ENCODE data around the gene CRYL1. TPM values are rescaled to one million over a fixed set of nuclear protein-coding genes. Genes with fewer than 3 reads are reported as not detected.

The CRYL1 gene
- total RNA-seq, 2 donors from 2014 or later, result 14.5 to 32.2 TPM

- DNase-seq (no peak), ATAC-seq (no peak)
- intact Hi-C loops (cut with DNase I), result no loop called here
- TF ChIP-seq CTCF (IDR thresholded peaks at IDR 0.05) (no peak), POLR2A (IDR thresholded peaks at IDR 0.05) (no peak)
- 93 to 98% methylated on average over 8 of the region's 8 CpGs for WGBS, 2 donors
- Histone ChIP-seq H3K4me1 (no peaks in the 10 kb centered on the region), H3K36me3 (replicated peaks in 1 of 2; ENCODE audit: insufficient read depth in 1 of 2, low read depth in 2 of 2) (no peaks in the 10 kb centered on the region), H3K27me3 (no peaks in the 10 kb centered on the region), H3K4me3 (no peak overlapping the region), H3K9me3 (no peaks in the 10 kb centered on the region), H3K27ac (no peak overlapping the region)
These were observed 55.5 kb downstream of the CRYL1 start for GRCh38 chr13:20470136-20470535.

GRCh38 chr13:20466371-20466770, 59.3 kb downstream of the CRYL1 start:
- TF ChIP-seq POLR2A (IDR thresholded peaks at IDR 0.05) (no peak), CTCF (IDR thresholded peaks at IDR 0.05) (no peak)
- Histone ChIP-seq H3K36me3 (replicated peaks in 1 of 2; ENCODE audit: insufficient read depth in 1 of 2, low read depth in 2 of 2) (no peaks in the 10 kb centered on the region), H3K4me1 (peaks cover 8% of the 10 kb centered on the region), H3K4me3 (no peak overlapping the region), H3K9me3 (no peaks in the 10 kb centered on the region), H3K27ac (no peak overlapping the region), H3K27me3 (no peaks in the 10 kb centered on the region)
- DNase-seq (no peak), ATAC-seq (no peak)
- WGBS, 2 donors, result 90 to 92% methylated on average over 2 of the region's 2 CpGs
- intact Hi-C loops (cut with DNase I), result no loop called here

- 60 to 62% methylated on average over 6 of the region's 6 CpGs for WGBS, 2 donors
- H3K27me3 ChIP-seq, result no peaks in the 10 kb centered on the region
- TF ChIP-seq CTCF (IDR thresholded peaks at IDR 0.05), result no peak
- TF ChIP-seq POLR2A (IDR thresholded peaks at IDR 0.05), result no peak
- intact Hi-C loops (cut with DNase I), result no loop called here
- H3K4me1 ChIP-seq, result peaks cover 8% of the 10 kb centered on the region
- no peaks in the 10 kb centered on the region for H3K36me3 ChIP-seq (replicated peaks in 1 of 2; ENCODE audit: insufficient read depth in 1 of 2, low read depth in 2 of 2)
- no peaks in the 10 kb centered on the region for H3K9me3 ChIP-seq
- H3K4me3 ChIP-seq, result no peak overlapping the region
- no peak for ATAC-seq
- no peak for DNase-seq
- peak overlapping the region in 2 of 4 donors; percentile 12 to 19 for H3K27ac ChIP-seq
These were observed 60.3 kb downstream of the CRYL1 start for GRCh38 chr13:20465218-20465879.

- Histone ChIP-seq H3K27me3 (no peaks in the 10 kb centered on the region), H3K27ac (no peak overlapping the region), H3K9me3 (no peaks in the 10 kb centered on the region), H3K36me3 (replicated peaks in 1 of 2; ENCODE audit: insufficient read depth in 1 of 2, low read depth in 2 of 2) (no peaks in the 10 kb centered on the region), H3K4me1 (peaks cover 8% of the 10 kb centered on the region), H3K4me3 (no peak overlapping the region)
- ATAC-seq, result no peak
- DNase-seq, result no peak
- intact Hi-C loops (cut with DNase I), result no loop called here
- TF ChIP-seq CTCF (IDR thresholded peaks at IDR 0.05) (no peak), POLR2A (IDR thresholded peaks at IDR 0.05) (no peak)
- WGBS, 2 donors, result 79 to 80% methylated on average over 8 of the region's 8 CpGs
These were observed 62.7 kb downstream of the CRYL1 start for GRCh38 chr13:20462921-20463320.

GRCh38 chr13:20462533-20462915, 63.1 kb downstream of the CRYL1 start:
- 64 to 72% methylated on average over 6 of the region's 6 CpGs for WGBS, 2 donors
- intact Hi-C loops (cut with DNase I), result no loop called here
- no peak for ATAC-seq

More at GRCh38 chr13:20462533-20462915, 63.1 kb downstream of the CRYL1 start:
- peaks cover 8% of the 10 kb centered on the region for H3K4me1 ChIP-seq
- H3K36me3 ChIP-seq (replicated peaks in 1 of 2; ENCODE audit: insufficient read depth in 1 of 2, low read depth in 2 of 2), result no peaks in the 10 kb centered on the region
- TF ChIP-seq CTCF (IDR thresholded peaks at IDR 0.05) (no peak), POLR2A (IDR thresholded peaks at IDR 0.05) (no peak)
- DNase-seq, result no peak
- H3K9me3 ChIP-seq, result no peaks in the 10 kb centered on the region
- no peak overlapping the region for H3K4me3 ChIP-seq
- no peaks in the 10 kb centered on the region for H3K27me3 ChIP-seq
- no peak overlapping the region for H3K27ac ChIP-seq
